ENCODE results near the gene TMEM240.
"Not testable (repeated sequence)": the region's sequence is repeated elsewhere in the genome, so short reads cannot be mapped to it uniquely, and the experiment has no call there.

- TF ChIP-seq CTCF (conservative IDR thresholded peaks at IDR 0.05; ENCODE audit: low read length); EZH2phosphoT487 (IDR thresholded peaks at IDR 0.05; ENCODE audit: borderline replicate concordance, low read depth, low read length): not testable (repeated sequence)
These were observed 26.7 kb downstream of the TMEM240 start for GRCh38 chr1:1513675-1514074.
